Measurements from ENCODE around the gene FEM1A. TPM values are rescaled to one million over a fixed set of nuclear protein-coding genes. Genes with fewer than 3 reads are reported as not detected.
A peak's percentile ranks its signal among the peaks of the same experiment; 100 is the strongest.
"Not testable (repeated sequence)": the region's sequence is repeated elsewhere in the genome, so short reads cannot be mapped to it uniquely, and the experiment has no call there.

Gene FEM1A
- total RNA-seq, 2 donors from 2014 or later = 8.0 to 20.4 TPM

DNA sequence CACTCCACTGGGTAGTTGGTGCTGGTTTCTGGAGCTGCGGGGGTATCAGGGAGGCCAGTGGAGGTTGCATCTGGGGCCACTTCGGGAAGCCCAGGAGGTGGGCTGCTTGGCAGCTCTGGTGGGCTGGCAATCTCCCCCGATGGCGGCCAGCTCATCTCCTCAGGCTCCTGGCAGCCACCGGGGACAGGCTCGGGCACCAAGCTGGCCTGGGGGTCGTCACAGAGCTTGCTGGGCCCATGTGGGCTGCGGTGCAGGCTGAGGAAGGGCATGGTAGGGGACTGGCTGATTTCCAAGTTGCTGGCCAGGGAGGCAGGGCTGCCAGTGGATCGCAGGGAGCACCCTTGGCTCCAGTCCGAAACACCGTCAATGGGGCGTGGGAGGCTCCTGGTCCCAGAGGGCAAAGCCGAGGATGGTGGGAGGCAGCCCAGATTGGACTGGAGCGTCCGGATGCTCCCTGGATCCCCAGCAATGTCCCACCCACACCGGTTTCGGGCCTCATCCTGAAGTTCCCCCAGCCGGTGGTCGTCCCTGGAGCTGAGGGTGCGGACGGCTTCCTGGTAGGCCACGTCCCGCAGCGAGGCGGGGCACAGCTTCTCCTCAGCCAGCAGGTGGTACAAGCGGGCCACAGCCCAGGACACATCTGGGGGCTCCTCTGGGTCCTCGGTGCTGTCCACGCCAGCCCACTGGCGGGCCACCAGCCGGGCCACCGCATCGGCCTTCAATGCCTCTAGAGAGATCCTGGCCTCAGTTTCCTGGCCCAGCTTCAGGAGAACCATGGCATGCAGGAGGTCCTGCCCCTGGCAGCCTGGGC lies 26.1 kb downstream of the FEM1A start:
- peaks cover 3 to 6% of the 10 kb centered on the region in 2 donors for H3K36me3 ChIP-seq (replicated peaks in 1 of 2; ENCODE audit: insufficient read depth in 1 of 2, low read depth in 2 of 2)
- WGBS, 2 donors = 89 to 100% methylated on average over 1 to 27 of the region's 32 CpGs
- intact Hi-C loops (cut with DNase I) = loop anchor here (5.0 kb wide), 1 partner anchor 40 kb away; no protein-coding TSS in a partner anchor
- TF ChIP-seq, protein P1, sequence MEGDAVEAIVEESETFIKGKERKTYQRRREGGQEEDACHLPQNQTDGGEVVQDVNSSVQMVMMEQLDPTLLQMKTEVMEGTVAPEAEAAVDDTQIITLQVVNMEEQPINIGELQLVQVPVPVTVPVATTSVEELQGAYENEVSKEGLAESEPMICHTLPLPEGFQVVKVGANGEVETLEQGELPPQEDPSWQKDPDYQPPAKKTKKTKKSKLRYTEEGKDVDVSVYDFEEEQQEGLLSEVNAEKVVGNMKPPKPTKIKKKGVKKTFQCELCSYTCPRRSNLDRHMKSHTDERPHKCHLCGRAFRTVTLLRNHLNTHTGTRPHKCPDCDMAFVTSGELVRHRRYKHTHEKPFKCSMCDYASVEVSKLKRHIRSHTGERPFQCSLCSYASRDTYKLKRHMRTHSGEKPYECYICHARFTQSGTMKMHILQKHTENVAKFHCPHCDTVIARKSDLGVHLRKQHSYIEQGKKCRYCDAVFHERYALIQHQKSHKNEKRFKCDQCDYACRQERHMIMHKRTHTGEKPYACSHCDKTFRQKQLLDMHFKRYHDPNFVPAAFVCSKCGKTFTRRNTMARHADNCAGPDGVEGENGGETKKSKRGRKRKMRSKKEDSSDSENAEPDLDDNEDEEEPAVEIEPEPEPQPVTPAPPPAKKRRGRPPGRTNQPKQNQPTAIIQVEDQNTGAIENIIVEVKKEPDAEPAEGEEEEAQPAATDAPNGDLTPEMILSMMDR (IDR thresholded peaks at IDR 0.05) = no peak
- TF ChIP-seq POLR2A (IDR thresholded peaks at IDR 0.05) = no peak
- H3K27ac ChIP-seq = no peak overlapping the region
- no peaks in the 10 kb centered on the region for H3K27me3 ChIP-seq
- H3K4me1 ChIP-seq = peaks cover 9% of the 10 kb centered on the region
- H3K9me3 ChIP-seq = no peaks in the 10 kb centered on the region
- no peak for DNase-seq
- H3K4me3 ChIP-seq = no peak overlapping the region
- no peak for ATAC-seq

DNA sequence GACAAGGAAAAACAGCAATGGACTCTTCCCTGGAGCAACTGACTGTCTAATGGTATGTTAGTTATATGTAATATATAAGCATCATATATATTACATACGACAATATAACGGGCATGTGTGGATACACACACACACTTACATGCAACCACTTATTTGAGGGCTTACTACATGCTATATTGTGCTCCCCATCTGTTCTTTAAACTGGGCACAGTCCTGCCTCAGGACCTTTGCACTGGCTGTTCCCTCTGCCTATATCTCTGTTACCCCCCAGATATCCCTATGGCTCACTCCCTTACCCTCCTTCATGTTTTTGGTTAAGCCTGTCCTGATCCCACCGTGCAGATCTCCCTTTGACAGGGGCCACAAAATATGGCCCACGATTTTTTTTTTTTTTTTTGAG lies 29.7 kb downstream of the FEM1A start:
- Histone ChIP-seq H3K27ac (no peak overlapping the region), H3K27me3 (no peaks in the 10 kb centered on the region), H3K4me3 (no peak overlapping the region), H3K4me1 (peaks cover under 1% of the 10 kb centered on the region), H3K36me3 (replicated peaks in 1 of 2; ENCODE audit: insufficient read depth in 1 of 2, low read depth in 2 of 2) (peaks cover 3 to 6% of the 10 kb centered on the region in 2 donors), H3K9me3 (no peaks in the 10 kb centered on the region)
- DNase-seq (no peak), ATAC-seq (no peak)
- intact Hi-C loops (cut with DNase I) = no loop called here
- TF ChIP-seq, protein P1 (IDR thresholded peaks at IDR 0.05) = no peak
- no peak for TF ChIP-seq POLR2A (IDR thresholded peaks at IDR 0.05)
- WGBS, 2 donors = 93 to 96% methylated on average over 4 of the region's 4 CpGs

DNA sequence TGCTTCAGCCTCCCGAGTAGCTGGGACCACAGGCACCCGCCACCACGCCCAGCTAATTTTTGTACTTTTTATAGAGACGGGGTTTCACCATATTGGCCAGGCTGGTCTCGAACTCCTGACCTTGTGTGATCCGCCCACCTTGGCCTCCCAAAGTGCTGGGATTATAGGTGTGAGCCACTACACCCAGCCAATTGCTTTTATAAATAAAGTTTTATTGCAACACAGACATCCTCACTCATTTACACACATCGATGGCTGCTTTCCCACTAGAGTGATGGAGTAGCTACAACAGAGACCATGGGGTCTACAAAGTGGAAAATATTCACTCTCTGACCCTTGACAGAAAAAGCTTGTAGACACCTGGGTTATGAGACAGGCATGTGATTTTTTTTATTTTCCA lies 30.8 kb downstream of the FEM1A start:
- H3K36me3 ChIP-seq (replicated peaks in 1 of 2; ENCODE audit: insufficient read depth in 1 of 2, low read depth in 2 of 2); ATAC-seq: not testable (repeated sequence)
- 96 to 98% methylated on average over 7 of the region's 7 CpGs for WGBS, 2 donors

DNA sequence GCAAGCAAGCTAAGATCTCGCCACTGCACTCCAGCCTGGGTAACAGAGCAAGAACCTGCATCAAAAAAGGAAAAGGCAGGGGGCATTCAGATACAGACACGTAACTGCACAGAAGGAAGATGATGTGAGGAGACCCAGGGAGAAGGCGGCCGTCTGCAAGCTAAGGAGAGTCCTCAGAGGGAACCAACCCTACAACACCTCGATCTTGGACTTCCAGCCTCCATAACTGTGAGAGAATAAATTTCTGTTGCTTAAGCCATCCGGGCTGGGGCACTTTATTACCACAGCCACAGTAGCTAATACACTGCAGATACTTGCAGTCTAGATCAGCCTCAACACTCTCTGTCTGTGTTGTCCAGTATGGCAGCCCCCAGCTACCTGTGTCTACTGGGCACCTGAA lies 32.0 kb downstream of the FEM1A start:
- TF ChIP-seq, protein P1 (IDR thresholded peaks at IDR 0.05) = no peak
- no peak overlapping the region for H3K27ac ChIP-seq
- no peaks in the 10 kb centered on the region for H3K27me3 ChIP-seq
- no peak for ATAC-seq
- no peaks in the 10 kb centered on the region for H3K9me3 ChIP-seq
- peaks cover 13% of the 10 kb centered on the region for H3K4me1 ChIP-seq
- no peaks in the 10 kb centered on the region for H3K36me3 ChIP-seq (replicated peaks in 1 of 2; ENCODE audit: insufficient read depth in 1 of 2, low read depth in 2 of 2)
- no peak for DNase-seq
- intact Hi-C loops (cut with DNase I) = no loop called here
- no peak overlapping the region for H3K4me3 ChIP-seq
- 70 to 86% methylated on average over 6 of the region's 6 CpGs for WGBS, 2 donors

More for the DNA sequence above, 30.8 kb downstream of the FEM1A start:
- intact Hi-C loops (cut with DNase I); DNase-seq; H3K27ac ChIP-seq; H3K4me3 ChIP-seq; H3K27me3 ChIP-seq; H3K4me1 ChIP-seq; H3K9me3 ChIP-seq: not testable (repeated sequence)

DNA sequence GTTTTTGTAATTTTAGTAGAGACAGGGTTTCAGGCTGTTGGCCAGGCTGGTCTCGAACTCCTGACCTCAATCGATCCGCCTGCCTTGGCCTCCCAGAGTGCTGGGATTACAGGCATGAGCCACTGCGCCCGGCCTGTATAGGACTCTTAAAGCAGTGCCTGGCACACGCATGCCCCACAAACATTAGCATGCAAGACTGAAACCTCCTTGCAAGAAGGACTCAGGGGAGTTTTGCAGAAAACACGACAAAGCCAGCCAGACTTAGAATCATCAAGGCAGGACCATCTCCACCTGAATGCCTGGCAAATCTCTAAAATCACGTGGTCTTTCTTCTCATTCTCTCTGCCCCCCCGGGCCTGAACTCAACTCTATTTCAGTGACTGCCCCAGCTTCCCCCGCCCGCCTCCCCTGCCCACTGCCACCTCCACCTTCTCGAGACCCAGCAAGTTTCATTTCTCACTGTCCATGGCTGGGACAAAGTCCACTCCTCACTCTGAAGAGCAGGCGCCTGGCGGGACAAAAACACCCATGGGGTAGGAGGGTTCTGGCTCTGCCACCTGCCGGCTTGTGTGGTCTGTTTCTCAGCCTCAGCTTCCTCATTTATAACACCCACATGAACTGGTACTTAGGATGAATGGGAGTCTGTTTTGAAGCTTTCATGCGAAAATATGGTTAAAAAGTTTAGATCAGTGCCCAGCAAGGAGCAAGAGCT lies 37.6 kb downstream of the FEM1A start:
- no peaks in the 10 kb centered on the region for H3K9me3 ChIP-seq
- ATAC-seq = peak; percentile 34
- DNase-seq = peak; percentile 41 to 68 (median 60)
- H3K4me1 ChIP-seq = peaks cover 36% of the 10 kb centered on the region
- WGBS, 2 donors = 25 to 37% methylated on average over 13 to 16 of the region's 16 CpGs
- no peaks in the 10 kb centered on the region for H3K36me3 ChIP-seq (replicated peaks in 1 of 2; ENCODE audit: insufficient read depth in 1 of 2, low read depth in 2 of 2)
- no peaks in the 10 kb centered on the region for H3K27me3 ChIP-seq
- peak overlapping the region in 3 of 4 donors; percentile 72 to 93 (median 77) for H3K27ac ChIP-seq
- TF ChIP-seq, protein P1 (IDR thresholded peaks at IDR 0.05) = peak in 5 of 7 experiments; percentile 11 to 46 (median 36)
- no peak for TF ChIP-seq POLR2A (IDR thresholded peaks at IDR 0.05)
- no peak overlapping the region for H3K4me3 ChIP-seq
- intact Hi-C loops (cut with DNase I) = no loop called here

Measured in body of pancreas (tissue), 4 donors.